A549 (cell line): ENCODE results near the gene KDM5B. TPM values are rescaled to one million over a fixed set of nuclear protein-coding genes. Genes with fewer than 3 reads are reported as not detected.

Experiments used
- ATAC-seq, 2 experiments: fragments of 200-7000 bp in 1 of 2; fragments of >200 bp in 1 of 2; cut with Nextera tagmentation in 1 of 2; cut with Tn5 transposase in 1 of 2; 3 replicates each; pipeline versions ENCODE4 v1.8.0 to v1.9.1; 2018 to 2020; ENCODE audit warnings: mild to moderate bottlenecking in 1 of 2, moderate library complexity in 1 of 2
- CTCF ChIA-PET: fragments of 300-600 bp; sonication (Branson Sonifier 250); formaldehyde crosslinking; extraction: SDS; loops from one replicate; lab custom pipeline; 2021; ENCODE audit warnings: antibody characterized with exemption, inconsistent platforms; lab: Yijun Ruan, JAX
- POLR2A ChIA-PET: fragments of 350-600 bp; formaldehyde crosslinking; extraction: SDS; loops from one replicate; lab custom pipeline; 2021; ENCODE audit warnings: antibody characterized with exemption, inconsistent platforms; lab: Yijun Ruan, JAX
- DNase-seq, 2 experiments: peaks; one replicate each; pipeline versions ENCODE4 v3.0.0 to v3.0.0-alpha.2; 2011 to 2016; ENCODE audit warnings: low read depth in 1 of 2, low spot score in 1 of 2
- FAIRE-seq: peaks from 2 replicates; lab custom pipeline; 2011; peaks lifted over from hg19 to GRCh38; lab: Jason Lieb, UNC
- H3K27ac ChIP-seq, 2 experiments: fragments of >200 bp; sonication (Bioruptor Twin); formaldehyde crosslinking; 3 replicates each; pipeline ENCODE4 v1.5.1; 2016 to 2017
- H3K4me1 ChIP-seq: fragments of >200 bp; sonication (Bioruptor Twin); formaldehyde crosslinking; 3 replicates; pipeline ENCODE4 v1.6.1; 2016
- H3K4me2 ChIP-seq: fragments of >200 bp; sonication (Bioruptor Twin); formaldehyde crosslinking; 3 replicates; pipeline ENCODE4 v1.6.1; 2016
- H3K4me3 ChIP-seq: fragments of >200 bp; sonication (Bioruptor Twin); formaldehyde crosslinking; 3 replicates; pipeline ENCODE4 v1.5.1; 2016
- H3K9me3 ChIP-seq: fragments of >200 bp; sonication (Bioruptor Twin); formaldehyde crosslinking; 3 replicates; pipeline ENCODE4 v1.6.1; 2016
- CBX2 ChIP-seq: fragments of 200-600 bp; sonication (generic); IDR thresholded peaks from 2 replicates; pipeline ENCODE4 v1.6.1; 2016; ENCODE audit warnings: low read depth, mild to moderate bottlenecking, borderline replicate concordance
- CEBPB ChIP-seq, 2 experiments: fragments of >200 bp in 1 of 2; sonication (Bioruptor Twin) in 1 of 2; formaldehyde crosslinking in 1 of 2; IDR thresholded peaks; 2 replicates each; pipeline ENCODE4 v1.6.1; 2012 to 2016
- FOSL2 ChIP-seq, 2 experiments: fragments of 450-650 bp in 1 of 2; fragments of >200 bp in 1 of 2; sonication (Bioruptor Twin) in 1 of 2; formaldehyde crosslinking; IDR thresholded peaks; 2 replicates each; pipeline versions ENCODE4 v1.5.0 to v1.6.1; 2016 to 2020; ENCODE audit warnings: mild to moderate bottlenecking in 1 of 2, moderate library complexity in 1 of 2
- HEYL ChIP-seq: fragments of 250-450 bp; sonication (Bioruptor Pico); IDR thresholded peaks from 2 replicates; pipeline ENCODE4 v1.8.0; 2021; ENCODE audit warnings: mild to moderate bottlenecking, moderate library complexity
- HMGXB4 ChIP-seq: fragments of 250-450 bp; sonication (Bioruptor Pico); IDR thresholded peaks from 2 replicates; pipeline ENCODE4 v1.5.0; 2021; ENCODE audit warnings: mild to moderate bottlenecking, moderate library complexity, borderline replicate concordance
- HOXA7 ChIP-seq: fragments of 250-450 bp; sonication (Bioruptor Pico); IDR thresholded peaks from 2 replicates; pipeline ENCODE4 v1.5.0; 2020; ENCODE audit warnings: mild to moderate bottlenecking, moderate library complexity
- POLR2A ChIP-seq: IDR thresholded peaks from 2 replicates; pipeline ENCODE4 v1.6.1; 2012; ENCODE audit warnings: mild to moderate bottlenecking, low read length
- RCOR1 ChIP-seq: fragments of 150-350 bp; IDR thresholded peaks from 2 replicates; pipeline ENCODE4 v1.6.1; 2014; ENCODE audit warnings: antibody characterized with exemption, low read length, low read depth
- USF2 ChIP-seq: fragments of 450-650 bp; IDR thresholded peaks from 2 replicates; pipeline ENCODE4 v1.6.1; 2014; ENCODE audit warnings: antibody characterized with exemption
- WGBS: methylation state at CpG from one replicate; pipeline ENCODE4 v1.1.6; 2017; ENCODE audit errors: missing lambda C conversion rate; 5-methylcytosine and 5-hydroxymethylcytosine counted together
- polyA plus RNA-seq, 4 experiments: library from polyadenylated mRNA; depleted of rRNA in 3 of 4; stranded (reverse); fragments of >200 nt; fragmentation: RNase III in 1 of 4; extraction: RNeasy Plus Mini Kit Qiagen cat#74134 plus additional on column Dnase treatment in 1 of 4; gene quantifications; 2 replicates in 3 of 4; 3 replicates in 1 of 4; pipeline ENCODE4 v1.2.3, GENCODE V29; 2011 to 2017
- TF ChIP-seq, protein P1 (sequence below): fragments of 250-450 bp; sonication (Bioruptor Pico); IDR thresholded peaks from 2 replicates; pipeline ENCODE4 v1.5.0; 2020; ENCODE audit warnings: low read depth, mild to moderate bottlenecking, moderate library complexity
- TF ChIP-seq, protein P2 (sequence below): IDR thresholded peaks from 2 replicates; pipeline ENCODE4 v1.6.1; 2012; ENCODE audit warnings: low read depth, borderline replicate concordance
- TF ChIP-seq, protein P3 (sequence below): fragments of >200 bp; sonication (Bioruptor Twin); formaldehyde crosslinking; IDR thresholded peaks from 3 replicates; pipeline ENCODE4 v1.6.1; 2016
- TF ChIP-seq, protein P4 (sequence below): fragments of 200-600 bp; sonication (generic); IDR thresholded peaks from 2 replicates; pipeline ENCODE4 v1.6.1; 2016; ENCODE audit warnings: antibody characterized with exemption, mild to moderate bottlenecking, moderate library complexity

The KDM5B gene
- polyA plus RNA-seq, 2 of the 4 experiments (the other 2 are of a cell fraction) = 15.8 to 44.3 TPM

DNA sequence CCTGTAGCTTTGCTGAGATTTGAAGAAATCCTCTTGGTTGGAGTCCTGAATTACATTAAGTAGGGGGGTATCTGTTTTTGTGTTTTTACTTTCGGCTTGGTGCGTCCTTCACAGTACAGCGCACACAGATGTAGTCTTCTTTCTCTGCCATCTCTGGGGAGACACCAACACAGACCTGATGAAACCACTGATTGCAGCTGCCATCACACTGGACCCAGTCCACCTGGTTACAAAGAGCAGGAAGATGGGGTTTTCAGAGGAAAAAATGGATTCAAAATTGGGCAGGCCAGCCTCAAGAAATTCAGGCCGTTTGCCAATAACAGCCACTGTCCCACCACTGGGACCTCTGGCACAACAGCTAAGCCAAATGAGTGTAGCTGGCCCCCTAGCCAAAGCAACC lies 79.3 kb downstream of the KDM5B start:
- ChIA-PET POLR2A (no interaction called here), CTCF (interaction anchor here (1.1 to 5.7 kb wide), 3 partner anchors 10 to 135 kb away, joined by 3 to 38 read pairs (median 4); no protein-coding TSS in a partner anchor)
- Histone ChIP-seq H3K4me1 (no peaks in the 10 kb centered on the region), H3K4me2 (no peak overlapping the region), H3K4me3 (no peak overlapping the region), H3K27ac (no peak overlapping the region), H3K9me3 (no peaks in the 10 kb centered on the region)
- TF ChIP-seq FOSL2 (IDR thresholded peaks at IDR 0.05) (no peak), FOSL2 (CRISPR knock-in tag; IDR thresholded peaks at IDR 0.05) (no peak), CBX2 (no peak), USF2 (no peak), HMGXB4 (CRISPR knock-in tag) (no peak), CEBPB (IDR thresholded peaks at IDR 0.05) (no peak), HOXA7 (no peak), HEYL (no peak), POLR2A (no peak)
- TF ChIP-seq, protein P1, sequence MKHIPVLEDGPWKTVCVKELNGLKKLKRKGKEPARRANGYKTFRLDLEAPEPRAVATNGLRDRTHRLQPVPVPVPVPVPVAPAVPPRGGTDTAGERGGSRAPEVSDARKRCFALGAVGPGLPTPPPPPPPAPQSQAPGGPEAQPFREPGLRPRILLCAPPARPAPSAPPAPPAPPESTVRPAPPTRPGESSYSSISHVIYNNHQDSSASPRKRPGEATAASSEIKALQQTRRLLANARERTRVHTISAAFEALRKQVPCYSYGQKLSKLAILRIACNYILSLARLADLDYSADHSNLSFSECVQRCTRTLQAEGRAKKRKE = no peak
- TF ChIP-seq, protein P2, sequence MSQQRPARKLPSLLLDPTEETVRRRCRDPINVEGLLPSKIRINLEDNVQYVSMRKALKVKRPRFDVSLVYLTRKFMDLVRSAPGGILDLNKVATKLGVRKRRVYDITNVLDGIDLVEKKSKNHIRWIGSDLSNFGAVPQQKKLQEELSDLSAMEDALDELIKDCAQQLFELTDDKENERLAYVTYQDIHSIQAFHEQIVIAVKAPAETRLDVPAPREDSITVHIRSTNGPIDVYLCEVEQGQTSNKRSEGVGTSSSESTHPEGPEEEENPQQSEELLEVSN = no peak
- TF ChIP-seq, protein P3, sequence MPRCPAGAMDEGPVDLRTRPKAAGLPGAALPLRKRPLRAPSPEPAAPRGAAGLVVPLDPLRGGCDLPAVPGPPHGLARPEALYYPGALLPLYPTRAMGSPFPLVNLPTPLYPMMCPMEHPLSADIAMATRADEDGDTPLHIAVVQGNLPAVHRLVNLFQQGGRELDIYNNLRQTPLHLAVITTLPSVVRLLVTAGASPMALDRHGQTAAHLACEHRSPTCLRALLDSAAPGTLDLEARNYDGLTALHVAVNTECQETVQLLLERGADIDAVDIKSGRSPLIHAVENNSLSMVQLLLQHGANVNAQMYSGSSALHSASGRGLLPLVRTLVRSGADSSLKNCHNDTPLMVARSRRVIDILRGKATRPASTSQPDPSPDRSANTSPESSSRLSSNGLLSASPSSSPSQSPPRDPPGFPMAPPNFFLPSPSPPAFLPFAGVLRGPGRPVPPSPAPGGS = no peak
- TF ChIP-seq, protein P4, sequence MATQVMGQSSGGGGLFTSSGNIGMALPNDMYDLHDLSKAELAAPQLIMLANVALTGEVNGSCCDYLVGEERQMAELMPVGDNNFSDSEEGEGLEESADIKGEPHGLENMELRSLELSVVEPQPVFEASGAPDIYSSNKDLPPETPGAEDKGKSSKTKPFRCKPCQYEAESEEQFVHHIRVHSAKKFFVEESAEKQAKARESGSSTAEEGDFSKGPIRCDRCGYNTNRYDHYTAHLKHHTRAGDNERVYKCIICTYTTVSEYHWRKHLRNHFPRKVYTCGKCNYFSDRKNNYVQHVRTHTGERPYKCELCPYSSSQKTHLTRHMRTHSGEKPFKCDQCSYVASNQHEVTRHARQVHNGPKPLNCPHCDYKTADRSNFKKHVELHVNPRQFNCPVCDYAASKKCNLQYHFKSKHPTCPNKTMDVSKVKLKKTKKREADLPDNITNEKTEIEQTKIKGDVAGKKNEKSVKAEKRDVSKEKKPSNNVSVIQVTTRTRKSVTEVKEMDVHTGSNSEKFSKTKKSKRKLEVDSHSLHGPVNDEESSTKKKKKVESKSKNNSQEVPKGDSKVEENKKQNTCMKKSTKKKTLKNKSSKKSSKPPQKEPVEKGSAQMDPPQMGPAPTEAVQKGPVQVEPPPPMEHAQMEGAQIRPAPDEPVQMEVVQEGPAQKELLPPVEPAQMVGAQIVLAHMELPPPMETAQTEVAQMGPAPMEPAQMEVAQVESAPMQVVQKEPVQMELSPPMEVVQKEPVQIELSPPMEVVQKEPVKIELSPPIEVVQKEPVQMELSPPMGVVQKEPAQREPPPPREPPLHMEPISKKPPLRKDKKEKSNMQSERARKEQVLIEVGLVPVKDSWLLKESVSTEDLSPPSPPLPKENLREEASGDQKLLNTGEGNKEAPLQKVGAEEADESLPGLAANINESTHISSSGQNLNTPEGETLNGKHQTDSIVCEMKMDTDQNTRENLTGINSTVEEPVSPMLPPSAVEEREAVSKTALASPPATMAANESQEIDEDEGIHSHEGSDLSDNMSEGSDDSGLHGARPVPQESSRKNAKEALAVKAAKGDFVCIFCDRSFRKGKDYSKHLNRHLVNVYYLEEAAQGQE = no peak
- DNase-seq (no peak), FAIRE-seq (no peak), ATAC-seq (no peak)
- 80% methylated on average over 4 of the region's 4 CpGs for whole genome bisulfite sequencing

DNA sequence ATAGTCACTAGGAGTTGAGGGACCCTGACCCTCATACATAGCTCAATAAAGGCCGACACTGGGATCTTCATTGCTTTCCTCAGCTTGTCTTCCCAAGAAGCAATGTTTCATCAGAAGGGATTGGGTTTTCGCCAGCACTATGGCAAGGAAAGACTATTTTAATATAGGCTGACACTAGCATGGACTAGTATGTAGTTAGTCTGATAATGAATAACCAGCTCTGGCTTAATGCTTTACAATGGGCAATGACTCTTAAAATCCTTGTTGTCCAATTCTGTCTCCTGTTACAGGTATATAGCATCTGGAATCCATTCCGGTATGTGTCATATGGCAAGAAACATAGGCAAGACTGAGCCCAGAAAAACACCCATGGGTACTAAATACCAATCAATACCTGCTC lies 82.7 kb downstream of the KDM5B start:
- Histone ChIP-seq H3K4me2 (no peak overlapping the region), H3K4me1 (no peaks in the 10 kb centered on the region), H3K4me3 (no peak overlapping the region), H3K9me3 (no peaks in the 10 kb centered on the region), H3K27ac (no peak overlapping the region)
- no peak for ATAC-seq
- POLR2A ChIA-PET = no interaction called here
- DNase-seq = no peak
- WGBS = 93% methylated on average over 3 of the region's 3 CpGs
- CTCF ChIA-PET = interaction anchor here (1.2 to 2.0 kb wide), 5 partner anchors 9 to 536 kb away, joined by 3 to 5 read pairs (median 4); partner anchors contain the start of gene PCAT6
- FAIRE-seq = no peak
- TF ChIP-seq RCOR1 = no peak
